HUES64 (cell line): ENCODE results near the gene KLHL15.

Experiments
- H3K27ac ChIP-seq: 2 replicates; pipeline ENCODE4 v1.7.0; 2013; ENCODE audit warnings: low read depth, low read length, inconsistent platforms
- H3K27me3 ChIP-seq: 2 replicates; pipeline ENCODE4 v1.6.1; 2013; ENCODE audit warnings: mild to moderate bottlenecking, low read length; ENCODE audit not compliant: insufficient read depth
- H3K36me3 ChIP-seq: 2 replicates; pipeline ENCODE4 v1.6.1; 2013; ENCODE audit warnings: mild to moderate bottlenecking, low read length; ENCODE audit not compliant: insufficient read depth
- H3K4me1 ChIP-seq: 2 replicates; pipeline ENCODE4 v1.6.1; 2013; ENCODE audit warnings: mild to moderate bottlenecking, low read length, moderate library complexity; ENCODE audit not compliant: insufficient read depth
- H3K4me3 ChIP-seq: 2 replicates; pipeline ENCODE4 v1.5.1; 2013; ENCODE audit warnings: mild to moderate bottlenecking, low read length, moderate library complexity
- H3K9ac ChIP-seq: 2 replicates; pipeline ENCODE4 v1.6.1; 2013; ENCODE audit warnings: mild to moderate bottlenecking, low read depth, low read length
- H3K9me3 ChIP-seq: 2 replicates; pipeline ENCODE4 v1.6.1; 2013; ENCODE audit warnings: low read depth, low read length; ENCODE audit not compliant: insufficient read depth
- WGBS: fragments of 150-250, 120-280 bp; methylation state at CpG from one replicate; pipeline ENCODE4 v1.1.7; 2013; ENCODE audit warnings: missing lambda C conversion rate; 5-methylcytosine and 5-hydroxymethylcytosine counted together

The KLHL15 gene

DNA sequence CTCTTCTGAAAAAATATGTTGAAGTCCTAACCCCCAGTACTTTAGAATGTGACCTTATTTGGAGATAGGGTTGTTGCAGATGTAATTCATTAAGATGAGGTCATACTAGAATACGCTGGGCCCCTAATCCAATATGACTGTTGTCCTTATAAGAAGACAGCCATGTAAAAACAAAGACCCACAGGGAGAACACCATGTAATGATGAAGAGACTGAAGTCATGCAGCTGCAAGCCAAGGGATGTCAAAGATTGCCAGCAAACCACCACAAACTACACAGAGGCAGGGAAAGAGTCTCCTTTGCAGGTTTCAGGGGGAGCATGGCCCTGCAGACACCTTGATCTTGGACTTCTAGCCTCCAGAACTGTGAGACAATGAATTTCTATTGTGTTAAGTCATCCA lies 81.8 kb downstream of the KLHL15 start:
- H3K36me3 ChIP-seq: no peaks in the 10 kb centered on the region
- no peaks in the 10 kb centered on the region for H3K9me3 ChIP-seq
- 100% methylated on average over 1 of the region's 1 CpG for WGBS
- no peak overlapping the region for H3K27ac ChIP-seq
- H3K27me3 ChIP-seq: no peaks in the 10 kb centered on the region
- H3K9ac ChIP-seq: no peak overlapping the region
- H3K4me1 ChIP-seq: no peaks in the 10 kb centered on the region
- H3K4me3 ChIP-seq: no peak overlapping the region

DNA sequence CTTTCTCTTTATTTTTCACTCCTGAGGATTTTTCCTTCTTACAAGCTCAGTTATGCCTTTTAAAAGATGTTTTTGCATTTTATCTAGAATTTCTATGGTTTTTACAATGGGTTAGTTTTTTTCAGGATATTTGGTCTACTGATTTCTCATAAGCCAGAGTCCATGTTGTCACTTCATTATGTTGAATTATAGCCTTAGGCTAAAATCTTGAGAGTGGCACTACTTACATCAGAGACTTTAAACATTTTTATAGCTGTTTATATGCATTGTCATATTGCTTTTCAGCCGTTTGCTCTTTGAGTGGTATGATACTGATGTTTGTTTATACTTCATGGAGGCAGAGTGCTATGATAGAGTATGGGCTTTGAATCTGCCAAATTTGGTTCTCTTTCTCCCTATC lies 82.8 kb downstream of the KLHL15 start:
- no CpG with 5 or more reads among the region's 1 CpG for WGBS

DNA sequence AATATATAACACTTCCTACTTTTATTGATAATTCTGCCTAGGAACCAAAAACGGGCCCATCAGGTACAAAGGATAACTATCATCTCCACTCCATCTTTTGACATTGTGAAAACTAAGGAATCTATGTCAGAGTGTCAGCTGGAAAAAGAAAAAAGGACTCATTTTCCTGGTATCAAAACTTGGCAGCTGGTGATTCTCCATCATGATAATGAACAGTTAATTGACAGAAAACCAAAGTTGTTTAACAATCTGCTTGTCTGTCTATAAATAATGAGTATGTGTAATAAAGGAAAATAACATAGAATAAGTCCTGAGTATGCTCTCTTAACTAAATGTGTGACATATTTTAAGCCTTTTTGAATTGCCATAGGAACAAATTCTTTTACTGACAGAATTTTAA lies 87.8 kb downstream of the KLHL15 start:
- Histone ChIP-seq H3K4me3 (no peak overlapping the region), H3K27ac (no peak overlapping the region)

More for the DNA sequence above, 82.8 kb downstream of the KLHL15 start:
- no peak overlapping the region for H3K27ac ChIP-seq
- no peaks in the 10 kb centered on the region for H3K27me3 ChIP-seq
- no peaks in the 10 kb centered on the region for H3K4me1 ChIP-seq
- H3K9me3 ChIP-seq: no peaks in the 10 kb centered on the region
- no peak overlapping the region for H3K9ac ChIP-seq
- no peak overlapping the region for H3K4me3 ChIP-seq
- no peaks in the 10 kb centered on the region for H3K36me3 ChIP-seq

DNA sequence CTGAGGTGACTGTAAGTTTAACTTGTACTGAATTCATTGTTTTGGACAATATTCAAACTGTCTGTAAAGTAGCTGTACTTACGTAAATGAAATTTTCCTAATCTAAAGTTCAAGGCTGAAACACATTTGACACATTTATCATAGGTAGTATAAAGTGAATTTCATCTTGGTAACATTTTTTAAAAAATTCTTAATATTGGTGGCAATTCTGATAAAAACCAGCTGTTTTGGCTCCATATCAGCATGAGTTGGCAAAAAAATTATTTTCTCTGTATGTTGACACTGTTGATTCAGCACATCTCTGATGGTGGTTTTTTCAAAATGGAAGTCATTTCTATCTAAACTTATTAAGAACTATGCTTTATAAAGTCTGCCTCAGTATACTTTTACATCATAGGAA lies 88.3 kb downstream of the KLHL15 start:
- WGBS: no CpG with 5 or more reads among the region's 1 CpG
- H3K4me1 ChIP-seq: no peaks in the 10 kb centered on the region
- no peak overlapping the region for H3K4me3 ChIP-seq
- H3K9ac ChIP-seq: no peak overlapping the region
- no peaks in the 10 kb centered on the region for H3K27me3 ChIP-seq
- H3K9me3 ChIP-seq: no peaks in the 10 kb centered on the region
- no peaks in the 10 kb centered on the region for H3K36me3 ChIP-seq
- no peak overlapping the region for H3K27ac ChIP-seq

More for the DNA sequence above, 87.8 kb downstream of the KLHL15 start:
- Histone ChIP-seq H3K27me3 (no peaks in the 10 kb centered on the region), H3K4me1 (no peaks in the 10 kb centered on the region), H3K9me3 (no peaks in the 10 kb centered on the region), H3K36me3 (no peaks in the 10 kb centered on the region), H3K9ac (no peak overlapping the region)
- WGBS: 86% methylated on average over 1 of the region's 1 CpG

DNA sequence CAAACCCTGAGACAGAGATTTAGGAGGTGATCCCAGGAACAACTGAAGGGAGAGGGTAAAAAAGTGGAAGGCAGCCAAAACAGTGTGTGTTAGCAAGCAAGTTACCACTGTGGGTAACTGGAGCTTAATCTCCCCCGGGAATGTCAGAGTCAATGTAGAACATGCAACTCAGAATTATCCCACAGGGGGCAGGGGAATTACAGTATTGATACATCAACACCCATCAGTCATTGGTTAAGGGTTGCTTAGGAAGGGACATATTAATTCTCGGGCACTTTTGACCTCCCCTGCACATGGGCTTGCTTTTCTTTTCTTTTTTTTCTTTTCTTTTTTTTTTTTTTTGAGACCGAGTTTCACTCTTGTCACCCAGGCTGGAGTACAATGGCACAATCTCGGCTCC lies 89.9 kb downstream of the KLHL15 start:
- 88% methylated on average over 3 of the region's 4 CpGs for WGBS
- Histone ChIP-seq H3K9me3 (no peaks in the 10 kb centered on the region), H3K9ac (no peak overlapping the region), H3K4me1 (no peaks in the 10 kb centered on the region), H3K27ac (no peak overlapping the region), H3K36me3 (no peaks in the 10 kb centered on the region), H3K4me3 (no peak overlapping the region), H3K27me3 (no peaks in the 10 kb centered on the region)

DNA sequence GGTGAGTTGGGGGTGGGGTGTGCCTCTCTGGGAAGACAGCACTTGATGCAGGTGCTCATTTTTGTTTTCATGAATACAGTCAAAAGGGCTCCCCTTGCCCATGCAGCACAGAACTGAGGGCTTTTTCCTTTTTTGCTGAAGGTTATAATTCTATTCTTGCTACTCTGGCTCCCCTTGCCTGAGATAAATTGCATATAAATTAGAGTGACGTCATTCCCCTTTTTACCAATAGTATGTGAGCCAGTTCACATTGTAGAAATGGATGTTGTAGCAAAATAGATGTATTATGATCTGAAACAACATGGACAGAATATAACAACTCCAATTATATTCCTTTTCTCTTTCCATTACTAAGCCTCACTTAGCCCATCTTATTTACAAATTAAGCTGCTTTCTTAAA lies 90.8 kb downstream of the KLHL15 start:
- Histone ChIP-seq H3K9me3 (no peaks in the 10 kb centered on the region), H3K9ac (no peak overlapping the region), H3K36me3 (no peaks in the 10 kb centered on the region), H3K4me3 (no peak overlapping the region), H3K4me1 (no peaks in the 10 kb centered on the region), H3K27ac (no peak overlapping the region), H3K27me3 (no peaks in the 10 kb centered on the region)
- WGBS: no CpG with 5 or more reads among the region's 1 CpG

DNA sequence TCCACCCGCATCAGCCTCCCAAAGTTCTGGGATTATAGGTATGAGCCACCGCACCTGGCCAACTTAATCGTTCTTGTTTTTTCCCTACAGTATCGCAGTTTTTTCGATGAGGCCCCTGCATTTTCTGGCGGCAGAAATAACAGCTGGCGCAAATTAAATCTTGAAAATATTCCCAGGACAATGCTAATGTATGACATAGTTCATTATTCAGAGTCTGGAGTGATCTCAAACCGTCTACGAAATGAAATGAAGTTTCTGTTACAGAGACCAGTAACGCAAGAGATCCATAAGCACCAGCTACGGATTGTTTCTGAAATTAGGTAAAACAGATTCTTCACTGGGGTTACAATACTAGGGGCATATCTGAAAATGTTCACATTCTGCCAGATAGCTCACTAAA lies 91.9 kb downstream of the KLHL15 start:
- Histone ChIP-seq H3K27ac (no peak overlapping the region), H3K9me3 (no peaks in the 10 kb centered on the region), H3K4me3 (no peak overlapping the region), H3K9ac (no peak overlapping the region), H3K4me1 (no peaks in the 10 kb centered on the region), H3K27me3 (no peaks in the 10 kb centered on the region), H3K36me3 (no peaks in the 10 kb centered on the region)
- 95% methylated on average over 11 of the region's 11 CpGs for WGBS
